CD4-positive, alpha-beta T cell treated with Interleukin-21 for 1 hour (primary cell): ENCODE results near the gene ZFAND3.

Source experiments
- DNase-seq: peaks from one replicate; pipeline ENCODE4 v3.0.0-alpha.2; 2020

Gene ZFAND3

DNA sequence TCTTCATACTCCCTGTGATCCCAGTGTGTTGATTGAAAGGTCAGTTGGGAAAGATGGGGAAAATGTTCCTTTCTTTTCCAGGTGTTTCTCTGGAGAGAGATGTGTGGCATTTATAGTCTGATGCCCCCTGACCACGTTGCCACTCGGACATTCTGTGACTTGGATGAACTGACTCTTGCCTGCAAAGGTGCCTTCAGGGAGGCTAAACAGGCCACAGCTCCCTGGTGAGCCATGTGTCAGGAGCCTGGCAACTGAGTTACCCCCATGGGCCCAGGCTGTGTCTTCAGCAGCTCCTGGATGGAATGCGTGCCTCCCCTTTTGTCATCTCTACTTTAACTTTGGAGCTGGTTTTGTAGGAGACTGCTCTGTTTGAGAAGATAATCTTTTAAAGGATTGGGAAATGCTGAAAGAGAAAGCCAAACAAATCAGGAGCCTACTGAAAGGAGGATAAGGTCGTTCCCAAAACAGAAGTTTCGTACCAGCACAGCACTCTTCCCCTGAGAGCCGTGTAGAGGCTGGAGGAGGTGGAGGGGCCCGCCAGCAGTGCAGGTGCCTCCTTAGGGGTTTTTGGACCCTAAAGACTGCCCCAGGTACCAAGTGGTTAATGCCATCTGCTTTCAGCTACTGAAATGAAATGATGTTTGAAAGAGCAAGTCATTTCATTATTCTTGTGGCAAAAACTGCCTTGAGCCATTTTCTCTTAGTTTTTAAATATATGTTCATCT lies 322.8 kb downstream of the ZFAND3 start:
- no peak for DNase-seq

DNA sequence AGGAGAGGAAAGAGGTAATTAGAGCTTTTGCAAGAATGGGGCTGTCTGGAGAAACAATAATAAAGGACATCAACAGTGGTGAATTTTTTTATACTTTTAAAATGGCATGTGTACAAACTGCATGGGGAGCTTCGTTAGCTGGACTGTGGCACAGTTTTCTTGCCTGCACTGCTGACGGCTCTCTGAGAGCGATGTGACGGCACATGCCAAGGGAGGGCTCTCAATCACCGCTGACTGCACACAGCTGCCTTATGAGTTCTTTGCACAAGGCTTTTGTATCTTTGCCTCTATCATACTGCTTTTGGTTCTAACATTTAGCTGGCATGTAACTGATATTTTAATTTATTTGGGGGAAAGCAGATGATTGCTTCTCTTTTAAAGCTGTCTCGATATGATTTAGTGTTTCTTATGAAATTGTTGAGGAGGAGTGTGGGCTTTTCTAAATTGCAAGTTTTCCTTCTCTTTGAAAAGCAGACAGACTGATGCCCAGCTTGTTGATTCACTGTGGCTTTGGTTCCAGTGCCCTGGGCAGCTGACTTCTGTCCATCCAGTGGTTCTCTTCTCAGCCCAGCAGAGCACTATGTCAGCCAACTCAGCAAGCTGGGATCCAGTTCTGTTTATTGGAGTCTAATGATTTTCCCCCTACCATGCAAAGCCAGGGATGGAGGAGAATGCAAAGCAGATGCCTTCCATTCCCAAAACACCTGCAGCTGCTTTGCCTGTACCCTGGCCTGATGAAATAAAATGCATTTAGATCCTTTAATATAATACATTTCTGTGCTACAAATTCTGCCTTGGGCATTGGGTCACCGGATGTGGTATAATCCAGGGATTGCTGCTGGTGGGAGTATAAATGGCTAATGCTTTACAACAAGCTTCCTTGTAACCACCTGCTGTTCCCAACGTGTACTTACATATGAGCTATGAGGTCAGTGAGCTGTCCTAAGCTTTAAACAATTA lies 323.9 kb downstream of the ZFAND3 start:
- DNase-seq: no peak

DNA sequence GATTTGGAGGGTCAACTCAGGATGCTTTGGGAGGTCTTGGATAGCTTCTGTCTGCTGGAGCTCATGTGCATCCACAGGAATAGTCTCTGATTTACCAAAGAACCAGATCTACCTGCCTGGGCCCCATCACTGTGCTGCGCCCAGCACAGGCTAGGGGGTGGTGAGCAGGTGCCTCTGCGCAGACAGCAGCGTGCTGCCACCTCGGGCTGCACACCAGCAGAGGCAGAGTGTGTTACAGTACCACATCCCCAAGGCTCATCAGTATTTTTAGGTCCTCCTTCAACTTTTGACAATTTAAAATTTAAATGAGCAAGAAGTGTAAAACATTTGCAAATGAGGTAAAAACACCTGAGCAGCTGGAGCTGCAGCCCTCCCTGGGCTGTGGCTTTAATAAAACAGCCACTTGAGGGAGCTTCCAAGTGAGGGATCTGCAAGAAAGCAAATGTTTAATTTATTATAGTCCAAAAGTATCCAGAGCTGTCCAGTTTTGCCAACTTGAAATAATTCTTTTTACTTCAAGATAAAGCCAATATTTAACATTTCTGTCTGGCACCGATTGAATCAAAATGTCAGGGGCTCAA lies 324.9 kb downstream of the ZFAND3 start:
- DNase-seq: no peak

DNA sequence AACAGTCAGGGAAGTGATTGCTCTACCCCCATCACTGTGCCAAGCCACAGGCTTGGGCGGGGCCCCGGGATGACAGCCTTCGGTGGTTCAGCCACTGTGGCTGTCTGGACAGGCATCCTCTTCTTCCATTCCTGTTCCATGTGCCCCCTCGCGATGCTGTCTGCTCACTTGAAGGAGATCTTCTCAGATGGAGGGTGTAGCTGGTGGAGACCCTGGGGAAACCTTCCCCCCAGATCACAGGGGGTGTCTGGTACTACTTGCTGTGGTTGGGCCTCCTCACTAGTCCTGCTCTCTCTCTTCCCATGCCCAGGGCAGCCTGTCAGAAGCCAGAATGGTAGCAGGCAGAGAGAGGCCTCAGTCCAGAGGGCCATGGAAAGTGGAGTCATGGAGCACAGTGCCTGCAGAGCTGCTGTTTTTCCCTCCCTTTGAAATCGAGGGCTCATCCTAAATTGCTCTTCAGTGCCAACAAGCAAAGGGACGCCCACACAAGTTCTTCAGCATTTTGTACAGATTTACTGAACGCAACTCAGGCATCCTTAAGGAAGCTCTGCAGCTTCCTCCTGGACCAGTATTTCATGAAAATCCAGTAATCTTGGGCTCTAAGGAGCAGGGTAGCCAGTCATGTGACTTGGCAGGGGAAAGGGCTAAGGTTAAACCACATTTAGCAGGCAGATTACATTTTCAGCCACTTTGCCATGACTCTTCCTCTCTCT lies 326.6 kb downstream of the ZFAND3 start:
- DNase-seq: no peak

DNA sequence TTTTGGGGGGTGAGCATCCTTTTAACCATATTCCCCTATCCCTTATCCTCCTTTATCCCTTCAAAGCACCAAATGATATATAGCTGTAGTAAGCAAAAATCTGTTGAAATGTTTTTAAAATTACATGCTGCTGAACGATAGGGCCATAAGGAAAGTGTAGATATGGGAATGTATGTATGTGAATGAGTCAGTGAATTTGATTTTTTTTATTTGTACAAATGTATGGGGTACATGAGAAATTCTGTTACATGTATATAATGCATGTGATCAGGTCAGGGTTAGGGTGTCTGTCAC lies 327.2 kb downstream of the ZFAND3 start:
- no peak for DNase-seq

DNA sequence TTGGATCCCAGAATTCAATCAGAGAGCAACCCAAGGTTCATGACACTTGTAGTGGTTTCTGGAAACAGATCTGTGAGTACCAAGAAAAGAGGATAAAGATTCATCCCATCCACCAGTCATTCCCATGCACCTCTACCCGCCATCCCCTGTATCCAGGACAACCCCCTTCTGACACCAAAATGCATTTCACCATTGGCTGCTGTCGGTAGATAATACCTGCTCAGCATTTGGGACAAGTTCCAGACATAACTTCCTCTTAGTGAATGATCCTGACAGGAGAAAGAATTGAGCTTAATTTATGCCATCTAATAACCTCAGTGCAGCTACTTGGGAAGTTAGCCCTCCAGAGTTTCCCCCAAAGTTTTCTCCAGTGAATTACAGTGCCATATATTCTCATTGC lies 329.1 kb downstream of the ZFAND3 start:
- no peak for DNase-seq

DNA sequence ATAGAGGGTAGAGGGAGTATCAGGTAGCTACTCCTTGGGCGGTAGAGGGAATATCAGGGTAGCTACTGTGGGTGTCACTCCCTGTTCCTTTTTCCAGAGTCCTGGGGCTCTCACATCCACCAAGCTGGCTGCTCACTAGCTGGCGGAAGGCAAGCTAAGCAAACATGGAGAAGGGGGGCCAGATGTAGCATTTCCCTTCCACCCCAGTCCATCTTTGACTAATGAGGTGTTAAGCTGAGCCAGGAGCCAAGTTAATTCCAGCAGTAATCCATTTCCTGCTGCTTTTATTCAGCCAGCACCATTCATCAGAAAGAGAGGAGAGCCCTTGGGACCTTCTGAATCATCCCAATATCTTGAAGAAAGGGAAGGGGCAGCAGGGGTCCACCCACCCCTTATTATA lies 330.0 kb downstream of the ZFAND3 start:
- DNase-seq: no peak

DNA sequence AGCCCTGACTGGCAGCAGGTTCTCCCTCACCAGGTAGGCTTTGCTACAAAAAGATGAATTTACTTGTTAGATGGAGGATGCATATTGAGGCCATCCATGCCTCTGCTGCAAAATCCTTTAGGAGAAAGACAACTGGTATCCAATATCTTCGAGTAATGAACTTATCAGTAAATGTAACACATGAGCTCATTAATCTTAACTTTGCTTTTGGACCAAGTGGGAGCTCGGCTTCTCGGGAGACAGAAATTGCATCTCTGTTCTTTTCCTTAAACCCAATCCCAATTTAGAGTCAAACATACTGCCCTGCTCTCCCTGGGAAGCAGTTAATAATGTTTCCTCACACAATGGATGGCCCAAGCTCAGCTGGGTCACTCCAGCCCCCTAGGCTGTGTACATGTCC lies 330.5 kb downstream of the ZFAND3 start:
- DNase-seq: no peak

DNA sequence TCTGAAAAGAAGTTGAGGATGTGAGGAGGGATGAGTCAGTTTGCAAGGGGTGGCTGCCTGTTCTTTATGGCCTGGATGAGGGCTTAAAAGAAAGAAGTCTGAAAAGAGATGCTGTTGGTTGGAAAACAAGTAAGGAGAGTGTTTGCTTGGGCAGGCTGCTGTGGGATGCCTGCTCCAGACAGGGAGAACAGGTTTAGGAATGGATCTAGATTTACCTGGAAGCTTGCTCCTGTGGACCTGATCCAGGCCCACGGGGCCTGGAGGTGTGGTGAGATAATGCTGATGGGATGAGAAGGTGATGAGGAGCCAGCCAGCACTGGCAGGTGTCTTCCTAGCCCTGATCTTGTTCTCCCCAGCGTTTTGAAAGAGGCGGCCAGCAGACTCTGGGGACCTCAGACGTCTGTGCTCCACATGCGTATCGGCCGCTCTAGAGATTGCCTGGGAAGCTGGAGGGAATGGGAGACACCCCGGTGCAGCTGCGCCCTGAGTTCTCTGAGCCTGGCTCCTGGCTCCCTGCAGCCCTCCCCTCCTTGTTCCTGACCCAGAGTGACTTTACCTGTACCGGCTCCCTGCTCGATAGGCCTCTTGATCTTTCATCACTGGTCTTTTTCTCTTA lies 331.3 kb downstream of the ZFAND3 start:
- DNase-seq: no peak

DNA sequence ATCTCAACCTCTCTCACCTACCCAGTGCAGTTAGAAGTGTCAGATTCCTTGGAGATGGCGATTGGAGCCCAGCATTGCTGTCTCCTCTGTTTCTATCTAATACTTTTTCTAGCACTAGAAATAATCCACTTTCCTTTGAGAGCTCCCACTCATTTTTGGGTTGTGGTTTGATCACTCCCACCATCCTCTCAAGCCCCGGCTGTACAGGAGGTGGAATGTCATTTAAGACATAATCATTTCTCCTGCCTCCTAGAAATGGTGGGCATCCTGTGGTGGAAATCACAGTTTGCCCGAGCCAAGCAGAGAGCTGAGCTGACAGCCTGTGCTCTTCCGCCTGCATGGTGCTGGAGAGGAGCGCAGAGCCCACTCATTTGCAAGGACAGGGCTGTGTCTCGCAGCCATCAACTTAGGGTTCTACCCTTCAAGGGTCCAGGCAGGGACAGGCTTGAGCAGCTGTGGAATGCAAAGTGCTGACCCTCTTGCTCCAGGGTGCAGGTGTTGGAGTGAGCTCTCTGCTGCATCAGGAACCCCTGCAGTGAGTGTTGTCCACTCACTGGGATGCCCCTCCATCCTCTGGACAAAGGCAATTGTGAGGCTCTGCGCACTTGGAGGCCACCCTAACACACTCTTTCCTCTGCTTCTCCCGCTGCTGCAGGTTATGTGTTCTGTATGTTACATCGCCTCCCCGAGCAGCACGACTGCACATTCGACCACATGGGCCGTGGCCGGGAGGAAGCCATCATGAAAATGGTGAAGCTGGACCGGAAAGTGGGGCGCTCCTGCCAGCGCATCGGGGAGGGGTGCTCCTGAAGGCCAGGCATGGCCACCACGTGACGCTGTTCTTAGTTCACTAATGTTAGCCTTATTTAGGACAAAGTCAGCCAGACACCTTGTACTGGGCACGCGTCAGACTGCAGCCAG lies 332.3 kb downstream of the ZFAND3 start:
- DNase-seq: no peak

DNA sequence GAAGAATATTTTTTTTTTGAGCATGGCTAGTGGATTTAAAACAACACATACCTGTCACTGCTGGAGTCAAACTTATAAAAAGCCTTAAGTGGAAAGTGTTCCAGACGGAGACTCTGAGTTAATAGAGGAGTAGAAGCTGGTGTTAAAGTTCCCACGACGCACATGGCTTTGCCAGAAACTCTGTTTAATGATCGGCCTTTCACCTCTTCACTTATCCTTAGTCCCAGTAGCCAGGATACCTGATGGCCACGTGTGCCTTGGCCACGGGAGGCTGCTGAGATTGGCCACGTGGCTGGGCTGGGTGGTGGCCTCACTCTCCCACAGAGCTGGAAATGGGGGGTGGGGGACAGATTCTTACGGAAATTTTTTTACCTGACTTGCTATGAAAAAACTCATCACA lies 333.1 kb downstream of the ZFAND3 start:
- DNase-seq: no peak

DNA sequence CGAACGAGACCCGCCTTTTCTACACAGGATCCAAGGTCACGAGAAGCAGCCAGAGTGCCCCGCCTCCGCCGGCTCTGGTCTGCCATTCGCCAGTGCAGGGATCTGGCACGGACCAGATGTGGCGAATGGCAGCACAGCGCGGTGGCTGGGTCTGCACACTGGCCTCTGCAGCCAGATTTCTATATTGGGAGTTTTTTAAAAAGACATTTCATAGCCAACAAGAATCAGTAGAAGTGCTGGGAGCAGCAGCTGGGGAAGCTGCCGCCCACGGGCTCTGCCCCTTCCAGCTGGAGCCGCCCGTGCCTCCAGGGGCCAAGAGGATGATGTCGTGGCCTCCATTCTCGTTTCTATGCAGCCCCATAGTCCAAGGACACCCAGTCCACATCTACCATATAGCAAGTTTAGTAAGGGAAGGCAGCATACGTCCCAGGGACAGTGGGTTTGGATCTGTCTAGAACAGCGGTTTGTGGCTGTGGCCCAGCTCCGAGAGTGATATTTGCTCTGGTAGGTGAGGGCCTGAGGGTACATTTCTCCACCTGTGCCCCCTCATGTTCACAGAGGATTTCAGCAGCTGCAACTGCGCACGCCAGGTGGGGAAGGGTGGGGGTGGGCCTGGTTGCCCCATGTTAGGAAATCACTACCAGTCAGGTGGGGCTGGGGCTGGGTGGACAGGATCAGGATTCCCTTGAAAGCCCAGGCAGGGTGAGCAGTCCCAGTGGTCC lies 333.7 kb downstream of the ZFAND3 start:
- DNase-seq: no peak

DNA sequence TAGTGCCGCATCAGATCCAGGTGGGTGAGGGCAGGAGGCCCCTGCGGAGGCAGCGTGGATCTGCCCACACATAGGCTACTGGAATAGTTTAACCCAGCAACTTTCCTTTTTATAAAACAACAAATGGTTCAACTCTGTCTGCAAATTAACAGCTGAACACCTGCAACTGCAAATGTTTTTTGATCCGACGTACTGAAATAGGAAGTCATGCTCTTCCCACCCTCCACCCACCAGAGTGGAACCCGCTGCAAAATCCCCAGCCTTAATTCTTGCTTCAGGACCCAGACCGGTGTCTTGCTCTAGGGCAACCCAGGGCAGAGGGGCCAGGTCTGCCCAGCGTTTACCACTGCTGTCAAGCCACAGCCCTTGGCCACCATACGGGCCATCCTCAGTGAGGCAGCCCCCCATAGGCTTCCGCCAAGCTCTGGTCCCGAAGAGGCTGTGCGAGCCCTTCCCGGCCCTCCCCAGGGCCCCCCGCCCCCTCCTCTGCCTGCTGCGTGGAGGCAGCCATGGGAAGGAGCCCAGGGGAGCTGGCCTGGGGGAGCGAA lies 334.3 kb downstream of the ZFAND3 start:
- no peak for DNase-seq

DNA sequence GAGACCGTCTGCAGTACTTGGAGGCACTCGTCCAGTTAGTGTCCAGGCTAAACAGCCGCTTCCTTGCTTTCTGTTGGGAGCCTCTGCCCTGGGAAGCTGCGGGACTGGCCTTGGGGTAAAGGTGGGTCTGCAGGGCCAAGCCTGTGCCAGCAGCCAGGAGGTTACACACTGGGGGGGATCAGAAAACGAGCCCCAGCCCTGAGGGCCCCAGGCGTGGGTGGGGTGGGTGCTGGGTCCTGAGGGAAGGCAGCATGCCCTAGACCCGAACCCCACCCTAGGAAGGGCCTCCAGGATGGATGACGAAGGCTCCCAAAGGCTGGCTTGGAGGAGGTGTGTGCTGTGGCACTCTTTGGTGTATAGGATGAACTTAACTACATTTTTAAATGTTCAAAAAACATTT lies 335.2 kb downstream of the ZFAND3 start:
- DNase-seq: no peak

DNA sequence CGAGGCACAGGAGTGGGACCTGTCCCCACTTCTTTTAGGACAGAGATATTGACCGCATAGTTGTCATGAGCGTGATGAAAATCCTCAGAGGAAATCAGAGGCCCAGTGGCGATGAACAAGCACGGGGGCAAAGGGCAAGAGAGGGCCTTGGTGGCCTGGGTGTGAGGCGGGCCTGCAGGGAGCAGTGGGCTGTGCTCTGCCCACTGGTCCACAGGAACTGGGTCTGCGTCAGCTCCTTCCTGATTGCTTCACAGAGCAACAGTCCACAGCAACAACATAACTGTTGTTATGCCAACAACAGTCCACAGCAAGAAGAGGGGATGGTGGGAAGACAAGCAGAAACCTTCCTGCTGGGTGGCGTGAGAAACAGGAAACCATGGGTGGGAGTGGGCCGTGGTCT lies 335.6 kb downstream of the ZFAND3 start:
- DNase-seq: no peak

DNA sequence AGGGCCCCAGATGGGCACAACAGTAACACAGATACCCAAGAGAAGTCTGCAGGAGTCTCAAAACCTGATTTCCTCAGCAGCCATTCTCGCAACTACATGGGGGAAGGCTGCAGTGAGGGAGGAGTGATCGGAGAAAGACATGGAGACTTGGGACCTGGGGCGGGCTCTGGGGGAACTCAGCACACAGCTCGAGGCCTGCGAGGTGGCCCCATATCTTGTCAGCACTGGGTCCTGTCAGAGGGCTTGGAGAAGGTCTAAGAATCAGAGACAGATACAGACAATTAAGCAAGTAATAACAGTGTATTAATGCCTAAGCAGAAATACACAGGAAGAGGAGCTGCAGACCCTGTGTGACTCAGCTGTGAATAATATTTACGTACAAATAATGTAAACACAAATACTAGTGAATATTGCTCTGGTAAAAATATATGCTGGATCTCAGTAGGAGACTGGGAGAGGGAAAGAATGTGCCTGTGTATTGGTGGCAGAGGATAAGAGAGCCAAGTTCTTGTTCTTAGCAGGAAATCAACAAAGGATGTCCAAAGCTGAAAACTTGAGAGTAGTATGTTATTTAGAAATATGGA lies 336.2 kb downstream of the ZFAND3 start:
- no peak for DNase-seq

DNA sequence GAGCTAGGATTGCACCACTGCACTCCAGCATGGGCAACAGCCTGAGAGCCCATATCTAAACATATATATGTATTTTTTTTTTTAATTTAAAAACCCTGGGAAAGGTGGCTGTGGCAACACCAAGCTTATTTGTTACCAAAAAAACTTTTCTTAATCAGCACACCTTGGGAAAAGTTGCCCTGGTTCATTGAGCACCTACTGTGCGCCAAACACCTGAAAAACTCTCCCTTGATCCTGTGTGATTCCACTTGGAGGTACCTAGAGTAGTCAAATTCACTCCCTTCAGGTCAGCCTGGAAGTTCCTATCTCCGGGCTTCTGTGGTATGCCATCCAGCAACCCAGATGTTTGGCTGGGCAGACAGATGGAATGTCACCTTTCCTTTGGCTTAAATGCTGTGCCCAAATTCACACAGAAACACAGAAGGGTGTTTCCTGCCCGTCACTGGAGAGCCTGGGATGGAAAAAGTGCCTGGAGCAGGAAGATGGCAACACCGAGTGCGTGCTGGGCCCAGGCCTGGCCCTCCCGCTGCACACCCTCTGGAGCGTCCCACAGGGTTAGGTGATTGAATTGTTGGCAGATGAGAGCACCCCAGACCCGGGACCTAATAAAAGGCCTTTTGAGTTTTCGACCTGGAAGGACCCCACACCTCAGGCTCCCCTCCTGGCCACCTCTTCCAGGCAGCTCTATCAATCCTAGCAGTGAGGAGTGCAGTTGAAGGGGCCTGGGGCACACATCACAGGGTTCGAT lies 337.5 kb downstream of the ZFAND3 start:
- no peak for DNase-seq

DNA sequence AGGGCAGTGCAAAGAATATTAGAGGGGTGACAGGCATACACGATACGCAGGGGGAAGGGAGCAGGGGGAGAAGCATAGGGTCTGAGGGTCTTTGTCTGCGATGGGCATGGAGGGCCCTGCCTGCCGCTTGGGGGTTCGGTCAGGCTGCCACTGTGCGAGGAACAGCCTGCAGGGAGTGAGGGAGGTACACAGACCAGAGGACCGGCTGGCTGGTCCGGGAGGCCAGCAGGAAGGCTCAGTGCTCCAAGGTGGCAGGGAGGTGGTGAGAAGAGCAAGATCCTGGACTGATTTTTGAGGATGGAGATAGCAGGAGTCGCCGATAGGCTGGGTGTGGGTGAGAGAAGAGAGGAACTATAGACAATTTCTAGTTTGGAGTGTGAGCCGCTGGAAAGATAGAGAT lies 338.4 kb downstream of the ZFAND3 start:
- DNase-seq: no peak

DNA sequence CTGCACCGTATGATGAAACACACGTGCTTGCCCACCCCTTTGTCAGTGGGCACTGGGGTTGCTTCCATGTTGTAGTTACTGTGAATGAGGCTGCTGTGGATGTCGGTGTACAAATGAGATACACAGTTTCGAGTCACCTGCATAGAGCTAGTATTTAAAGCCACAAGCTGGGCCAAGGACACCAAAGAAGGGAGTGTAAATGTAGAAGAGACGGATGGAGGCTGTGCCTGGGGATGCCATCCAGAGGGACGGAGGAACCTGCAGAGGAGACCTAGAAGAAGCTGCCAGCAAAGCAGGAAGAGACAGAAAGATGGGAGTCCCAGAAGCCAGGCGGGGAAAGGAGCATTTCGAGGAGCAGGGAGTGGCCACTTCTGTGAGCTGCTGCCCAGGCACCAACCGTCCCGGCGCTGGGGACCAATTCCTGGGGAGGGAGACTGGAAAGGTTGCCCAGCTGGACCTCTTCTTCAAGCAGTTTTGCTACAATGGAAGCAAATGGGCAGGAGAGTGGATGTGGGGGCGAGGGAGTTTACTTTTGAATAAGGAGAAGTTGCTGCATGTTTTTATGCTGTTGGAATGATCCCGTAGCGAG lies 339.3 kb downstream of the ZFAND3 start:
- DNase-seq: no peak
